Stimulated activated CD4-positive, alpha-beta T cell treated with anti-CD3 and anti-CD28 coated beads, Interleukin-15, amount 100 ng/mL, for 1 hour (primary cell): ENCODE results near the gene ABTB2.

ENCODE experiments used
- DNase-seq, 2 donors: peaks; one replicate each; pipeline ENCODE4 v3.0.0-alpha.2; 2020; ENCODE audit warnings: low read depth in 1 of 2, low spot score in 1 of 2

ABTB2 gene

DNA sequence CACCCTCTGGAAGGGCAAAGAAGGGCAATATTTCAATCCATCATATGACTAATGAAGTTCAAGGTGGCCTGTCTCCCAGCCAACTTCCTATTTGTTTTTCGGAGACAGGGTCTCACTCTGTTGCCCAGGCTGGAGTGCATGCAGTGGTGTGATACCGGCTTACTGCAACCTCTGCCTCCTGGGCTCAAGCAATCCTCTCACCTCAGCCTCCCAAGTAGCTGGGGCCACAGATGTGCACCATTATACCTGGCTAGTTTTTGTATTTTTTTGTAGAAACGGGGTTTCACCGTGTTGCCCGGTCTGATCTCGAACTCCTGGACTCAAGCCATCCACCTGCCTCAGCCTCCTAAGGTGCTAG lies 13.4 kb downstream of the ABTB2 start:
- DNase-seq, result no peak

DNA sequence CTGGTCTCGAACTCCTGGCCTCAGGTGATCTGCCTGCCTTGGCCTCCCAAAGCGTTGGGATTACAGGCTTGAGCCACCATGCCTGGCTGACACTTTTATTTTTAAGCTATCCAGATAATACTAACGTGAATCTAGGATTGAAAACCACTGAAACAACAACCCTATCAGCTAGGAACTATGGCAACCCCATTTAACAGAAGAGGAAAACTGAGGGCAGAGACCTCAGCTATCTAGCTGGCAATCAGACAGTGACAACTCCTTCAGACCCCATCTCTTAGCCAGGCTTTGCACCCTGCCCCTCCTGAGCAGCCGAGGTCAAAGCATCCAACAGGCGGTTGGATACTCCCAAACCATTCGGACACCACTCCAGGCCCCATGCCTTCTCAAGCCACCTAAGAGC lies 14.1 kb downstream of the ABTB2 start:
- DNase-seq, result no peak

DNA sequence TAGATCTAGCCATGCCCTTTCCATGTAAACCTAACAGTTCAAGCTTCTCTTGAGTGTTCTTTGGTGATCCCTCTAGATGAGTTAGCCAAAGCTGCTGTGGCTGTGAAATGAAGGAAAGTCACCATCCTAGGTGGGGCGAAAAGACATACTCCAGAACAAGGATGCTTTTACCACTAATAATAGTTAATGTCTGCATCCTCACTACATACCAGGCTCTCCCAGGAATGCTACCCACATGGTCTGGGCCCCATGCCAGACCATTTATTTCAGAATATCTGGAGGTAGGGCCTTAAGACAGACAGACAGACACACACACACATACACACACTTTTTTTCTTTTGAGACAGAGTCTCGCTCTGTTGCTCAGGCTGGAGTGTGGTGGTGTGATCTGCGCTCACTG lies 14.7 kb downstream of the ABTB2 start:
- no peak for DNase-seq

DNA sequence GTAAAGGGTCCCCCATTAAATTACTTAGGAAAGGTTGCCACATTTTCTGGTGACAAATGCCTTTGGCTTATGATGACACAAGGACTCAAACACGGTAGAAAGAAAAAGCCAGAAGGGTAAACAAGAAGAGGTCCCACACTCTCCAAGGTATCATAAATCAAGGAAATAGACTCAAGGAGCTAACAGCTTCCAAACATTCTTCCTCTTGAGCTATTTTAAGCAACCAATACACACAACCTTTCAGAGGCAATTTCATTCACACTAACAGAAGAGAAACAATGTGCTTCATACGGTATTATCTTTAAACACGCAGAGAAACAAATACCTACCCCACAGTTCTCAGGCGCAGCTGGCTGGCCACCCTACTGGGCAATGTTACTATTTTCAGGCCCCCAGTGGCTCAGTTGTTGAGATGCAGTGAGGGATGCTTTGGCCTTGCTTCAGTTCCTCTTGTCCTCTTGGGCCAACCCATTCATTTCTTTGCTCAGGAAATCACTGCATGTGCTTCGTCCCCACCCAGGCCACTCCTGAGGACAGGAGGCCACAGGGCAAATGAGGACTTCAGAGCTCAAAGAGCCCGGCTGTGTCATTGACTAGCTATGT lies 15.8 kb downstream of the ABTB2 start:
- DNase-seq, result no peak

DNA sequence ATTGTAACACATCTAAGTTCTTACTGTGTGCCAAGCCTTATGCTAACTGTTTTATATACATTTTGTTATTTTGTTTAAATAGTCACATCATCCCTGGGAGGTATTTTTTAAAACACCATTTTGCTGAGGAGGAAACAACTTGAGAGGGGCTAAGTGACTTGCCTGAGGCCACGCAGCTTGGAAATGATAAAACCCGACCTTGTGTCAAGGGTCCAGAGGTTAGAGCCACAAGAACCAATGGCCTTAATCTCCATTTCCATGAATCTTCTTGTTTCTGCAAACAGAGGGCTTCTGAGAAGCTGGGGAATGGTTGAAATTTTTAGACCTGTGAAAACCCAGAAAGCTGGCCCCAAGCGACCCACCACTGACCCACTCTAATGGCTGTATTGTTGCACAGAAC lies 16.7 kb downstream of the ABTB2 start:
- DNase-seq, result no peak

DNA sequence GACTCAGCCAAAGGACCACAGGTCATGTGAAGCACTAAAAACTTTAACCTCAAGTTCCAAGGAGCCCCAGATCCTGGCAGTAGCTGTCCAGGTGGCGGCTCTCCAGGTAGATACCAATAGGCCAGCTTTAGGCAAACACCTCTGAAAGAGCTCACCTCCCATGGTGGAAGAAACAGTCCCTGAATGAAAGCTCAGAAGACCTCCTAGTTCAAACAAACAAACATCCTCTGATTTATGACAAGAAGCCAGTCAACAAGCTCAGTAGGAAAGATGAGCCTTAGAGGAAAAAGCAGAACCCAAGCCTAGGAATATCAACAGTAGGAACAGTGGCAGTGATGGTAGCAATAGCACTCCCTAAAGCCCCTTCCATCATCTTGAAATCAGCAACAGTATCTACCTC lies 17.2 kb downstream of the ABTB2 start:
- DNase-seq, result no peak

DNA sequence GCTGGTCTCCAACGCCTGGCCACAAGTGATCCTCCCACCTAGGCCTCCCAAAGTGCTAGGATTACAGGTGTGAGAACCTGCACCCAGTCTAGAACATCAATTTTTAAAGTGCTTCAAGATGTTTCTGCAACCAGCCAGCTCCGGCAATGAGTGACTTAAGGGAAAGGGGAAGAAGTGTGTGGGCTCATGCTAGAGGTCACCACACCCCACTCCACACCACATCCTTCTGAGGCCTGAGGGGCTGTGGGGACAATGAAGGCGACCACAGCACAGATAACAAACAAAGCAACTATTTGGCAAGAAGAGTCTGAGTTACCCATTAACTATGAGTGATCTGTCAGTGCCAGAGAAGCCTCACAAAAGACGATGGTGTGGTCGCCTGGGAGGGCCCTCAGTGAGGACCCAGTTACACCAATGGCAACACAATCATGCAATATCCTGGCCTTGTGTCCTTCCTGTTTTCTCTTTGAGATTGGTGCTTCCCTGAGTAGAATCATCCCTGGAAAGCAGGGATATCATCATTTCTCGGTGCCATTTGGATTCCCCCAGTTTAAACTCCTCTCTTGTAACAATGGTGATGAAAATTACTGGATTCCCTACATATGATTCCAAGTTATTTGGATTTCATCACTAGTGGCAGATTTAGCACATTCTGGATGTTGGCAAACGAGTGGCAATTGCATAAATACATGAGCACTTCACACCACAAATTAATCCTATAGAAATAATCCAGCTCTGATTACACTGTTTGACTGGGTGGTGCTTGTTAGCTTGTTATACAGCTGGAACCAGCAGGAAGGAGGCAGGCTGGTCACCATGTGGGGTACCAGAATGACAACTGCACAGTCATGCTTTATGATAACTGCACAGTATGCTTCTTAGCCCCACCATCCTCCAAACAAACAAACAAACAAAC lies 18.4 kb downstream of the ABTB2 start:
- no peak for DNase-seq

DNA sequence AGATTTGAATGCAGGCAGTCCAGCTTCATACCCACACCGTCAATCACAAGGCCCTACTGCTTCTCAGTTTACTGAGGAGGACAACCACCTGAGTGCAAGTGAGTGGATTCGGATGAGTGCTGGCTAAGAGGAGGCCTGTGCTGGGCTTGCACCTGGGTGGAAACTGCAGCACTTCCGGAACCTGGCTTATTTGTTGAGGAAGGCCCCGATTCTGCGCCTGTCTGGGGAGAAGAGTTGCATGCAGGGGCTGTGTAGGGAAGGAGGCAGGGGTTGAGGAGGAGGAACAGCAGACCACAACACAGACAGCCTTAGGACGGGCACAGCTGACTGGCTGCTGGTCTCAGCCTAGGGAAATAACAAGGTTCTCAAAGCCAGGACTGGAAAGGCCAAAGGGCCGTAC lies 20.8 kb downstream of the ABTB2 start:
- DNase-seq, result no peak

DNA sequence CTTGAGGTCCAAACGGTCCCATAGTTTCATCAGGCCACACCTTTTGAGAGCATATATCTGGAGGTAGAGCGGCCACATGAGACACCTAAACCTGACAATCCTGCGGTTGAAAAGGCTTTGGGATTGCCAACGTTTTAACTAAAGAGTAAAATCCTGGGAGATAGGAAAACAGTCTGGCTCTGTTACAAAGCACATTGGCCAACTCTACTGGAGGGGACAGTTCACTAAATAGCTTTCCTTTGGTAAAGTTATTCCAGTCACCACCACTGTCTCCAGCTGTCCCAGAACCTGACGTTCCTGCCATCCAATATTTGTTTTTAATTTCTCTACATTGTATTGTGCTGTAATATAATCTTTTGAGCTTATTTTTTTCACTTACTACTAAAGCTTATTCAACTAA lies 22.0 kb downstream of the ABTB2 start:
- no peak for DNase-seq

DNA sequence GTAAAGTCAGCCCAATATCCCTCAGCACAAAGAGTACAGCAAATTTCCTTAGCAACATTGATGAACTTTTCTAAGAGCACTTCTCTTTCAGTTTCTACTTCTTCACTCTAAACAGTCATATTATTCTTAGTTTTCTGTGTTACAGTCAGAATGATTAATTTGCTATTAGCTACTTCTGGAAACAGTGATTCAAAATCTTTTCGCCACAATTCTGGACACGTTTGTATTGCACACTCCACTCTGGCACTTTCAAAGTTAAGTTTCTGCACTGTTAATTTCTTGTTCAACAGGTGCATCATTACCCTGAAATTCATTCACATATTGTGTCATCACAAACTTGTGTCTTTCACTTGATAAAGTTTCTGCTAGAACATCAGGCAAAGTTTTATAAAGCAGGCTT lies 22.5 kb downstream of the ABTB2 start:
- DNase-seq, result no peak

DNA sequence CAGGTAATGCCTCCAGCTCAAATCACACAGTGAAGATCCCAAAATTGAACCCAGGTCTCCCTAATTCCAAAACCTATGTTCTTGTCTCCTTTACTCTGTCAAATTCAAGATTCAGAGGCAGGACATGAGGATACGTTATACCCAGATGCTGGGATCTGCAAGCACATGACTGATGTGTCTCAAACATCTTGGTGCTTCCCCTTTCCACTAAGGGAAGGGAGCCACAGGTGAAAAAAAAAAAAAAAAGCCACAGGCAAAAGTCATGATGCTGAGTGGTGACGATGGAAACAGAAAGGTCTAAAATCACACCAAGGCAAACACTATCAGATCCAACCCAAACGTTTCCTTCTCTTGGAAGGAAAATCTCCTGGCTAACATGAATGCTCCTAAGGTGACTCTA lies 24.0 kb downstream of the ABTB2 start:
- DNase-seq, result no peak

DNA sequence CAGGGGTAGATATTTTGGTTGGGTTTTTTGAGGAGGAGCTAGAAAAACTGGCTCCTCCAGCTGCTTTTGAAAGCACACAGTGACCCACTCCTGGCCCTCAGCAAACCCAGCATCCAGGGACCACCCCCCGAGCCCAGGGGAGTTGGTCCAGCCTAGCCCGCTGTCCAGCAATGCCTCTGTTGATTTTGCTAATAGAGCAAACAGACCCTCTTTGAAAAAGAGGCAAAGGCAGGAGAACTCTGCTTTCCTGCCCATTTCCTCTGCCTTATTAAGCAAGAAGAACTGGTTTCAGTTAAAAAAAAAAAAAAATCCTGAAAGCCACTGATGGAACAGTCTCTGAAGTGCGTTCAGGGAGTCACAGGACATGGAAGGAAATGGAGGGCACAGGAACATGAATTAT lies 25.3 kb downstream of the ABTB2 start:
- DNase-seq, result no peak

DNA sequence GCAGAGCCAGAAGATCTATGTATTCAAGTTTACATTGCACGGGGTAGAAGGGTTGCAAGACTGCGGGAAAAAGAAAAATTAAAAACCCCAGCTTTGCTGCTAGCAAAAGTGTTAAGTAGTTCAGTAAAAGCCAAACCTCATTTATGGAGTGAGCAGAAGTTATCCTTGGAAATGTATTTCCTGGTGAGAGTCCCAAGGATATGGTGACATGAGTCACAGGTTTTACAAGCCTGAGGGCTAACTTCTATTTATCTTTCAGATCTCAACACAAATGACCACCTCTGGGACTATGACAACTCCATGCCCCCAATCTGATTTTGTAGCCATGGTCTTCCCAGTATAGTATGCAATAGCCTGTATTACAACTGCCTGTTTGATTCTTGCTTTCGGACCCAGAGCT lies 26.1 kb downstream of the ABTB2 start:
- no peak for DNase-seq

DNA sequence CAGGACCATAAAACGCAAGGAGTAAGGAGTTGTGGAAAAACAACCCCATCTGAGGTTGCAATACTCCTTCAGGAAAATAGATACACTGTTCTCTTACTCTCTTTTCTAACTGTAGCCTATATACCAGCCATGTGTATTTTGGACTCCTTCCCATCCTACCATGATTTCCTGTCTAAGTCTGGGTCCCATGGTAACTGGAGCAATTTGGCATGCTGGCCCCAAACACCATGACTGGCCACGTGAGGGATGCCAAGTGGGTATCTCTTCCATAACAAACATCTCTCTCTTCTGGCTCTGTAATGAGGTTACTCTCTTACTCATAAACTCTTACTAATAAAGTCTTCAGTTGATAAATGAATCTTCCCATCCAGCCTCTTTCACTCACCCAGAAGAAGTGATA lies 26.5 kb downstream of the ABTB2 start:
- DNase-seq, result no peak

DNA sequence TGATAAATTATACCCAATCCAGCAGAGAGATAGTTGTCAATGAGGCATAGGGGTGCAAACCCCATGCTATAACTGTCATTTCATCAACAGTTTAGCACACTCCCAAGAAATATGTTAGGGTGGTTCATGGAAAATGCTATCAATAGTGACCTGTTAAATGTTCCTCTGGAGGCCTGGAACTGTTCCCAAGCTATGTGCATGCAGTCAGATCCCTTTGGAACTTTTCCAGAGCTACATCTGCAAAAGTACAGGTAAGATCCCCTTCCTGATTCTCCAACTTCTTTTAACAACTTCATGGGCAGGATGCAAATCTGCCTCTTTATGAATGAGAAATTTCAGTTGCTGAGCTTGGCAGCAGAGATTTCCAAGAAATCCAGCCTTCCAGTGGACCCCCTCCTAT lies 27.2 kb downstream of the ABTB2 start:
- DNase-seq, result no peak

DNA sequence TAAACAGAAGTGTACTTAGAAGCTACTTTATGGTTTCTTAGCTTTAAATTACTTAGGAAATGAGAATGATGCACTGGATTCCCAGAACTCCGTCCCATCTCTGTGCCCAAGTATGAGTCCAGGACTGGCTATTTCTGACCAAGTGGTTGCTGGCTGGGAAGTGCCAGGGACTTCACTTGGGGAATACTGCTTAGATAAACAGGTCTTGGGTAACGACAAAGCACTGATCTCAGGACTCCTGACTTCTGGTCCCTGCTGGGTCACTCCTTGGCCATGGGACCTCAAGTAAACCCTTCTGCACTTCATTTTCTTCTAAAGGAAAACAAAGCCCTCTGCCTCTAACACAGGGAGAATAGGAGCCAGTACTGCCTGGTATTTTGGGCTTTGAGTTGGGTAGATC lies 27.9 kb downstream of the ABTB2 start:
- no peak for DNase-seq

DNA sequence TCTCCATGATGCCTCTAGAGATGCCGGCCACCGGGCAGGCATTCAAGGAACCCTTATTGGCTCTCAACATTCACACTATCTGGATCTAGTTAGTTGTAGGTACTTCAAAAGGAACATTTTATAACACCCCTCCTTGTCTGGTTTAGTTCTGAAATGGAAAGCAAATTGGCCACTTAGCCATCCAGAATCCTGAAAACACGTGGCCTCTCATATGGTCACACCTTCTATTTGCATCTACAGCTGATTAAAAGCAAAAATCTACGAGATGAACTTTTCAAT lies 29.2 kb downstream of the ABTB2 start:
- DNase-seq, result no peak

DNA sequence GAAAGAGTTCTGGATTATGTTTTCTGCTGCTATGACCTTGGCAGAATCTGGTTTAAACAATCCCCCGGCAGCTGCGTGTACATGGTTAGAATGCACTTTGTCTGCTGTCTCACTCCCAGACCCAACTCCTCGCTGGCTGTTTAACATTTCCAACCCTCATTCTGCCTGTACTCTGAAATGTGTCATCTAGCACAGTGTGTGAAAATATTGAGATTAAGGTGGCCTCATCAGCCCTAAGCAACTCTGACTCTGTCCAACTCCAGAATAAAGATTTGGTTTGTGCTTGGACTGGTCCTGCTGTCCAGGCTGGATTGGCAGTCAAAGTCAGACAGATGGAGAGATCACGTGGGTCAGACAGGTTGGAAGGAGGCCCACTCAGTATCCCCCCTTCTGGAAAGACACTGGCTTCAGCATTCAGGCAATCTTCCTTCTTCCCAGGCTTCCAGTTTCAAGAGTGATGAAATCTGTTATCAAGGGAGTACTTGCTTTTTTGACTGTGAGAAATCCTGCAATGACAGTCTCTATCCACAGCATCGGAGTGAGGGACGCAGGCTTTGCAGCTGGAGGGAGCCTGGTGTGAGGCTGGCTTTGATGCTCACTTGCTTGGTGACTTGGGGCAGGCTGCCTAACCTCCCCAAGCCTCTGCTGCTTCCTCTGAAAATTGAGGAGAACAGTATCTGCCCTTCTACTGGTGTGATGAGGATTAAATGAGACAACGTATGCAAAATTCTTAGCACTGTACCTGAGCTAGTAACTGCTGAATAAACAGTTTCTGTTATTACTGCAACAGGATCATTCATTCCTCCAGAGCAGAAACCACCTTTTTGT lies 29.8 kb downstream of the ABTB2 start:
- DNase-seq, result no peak

DNA sequence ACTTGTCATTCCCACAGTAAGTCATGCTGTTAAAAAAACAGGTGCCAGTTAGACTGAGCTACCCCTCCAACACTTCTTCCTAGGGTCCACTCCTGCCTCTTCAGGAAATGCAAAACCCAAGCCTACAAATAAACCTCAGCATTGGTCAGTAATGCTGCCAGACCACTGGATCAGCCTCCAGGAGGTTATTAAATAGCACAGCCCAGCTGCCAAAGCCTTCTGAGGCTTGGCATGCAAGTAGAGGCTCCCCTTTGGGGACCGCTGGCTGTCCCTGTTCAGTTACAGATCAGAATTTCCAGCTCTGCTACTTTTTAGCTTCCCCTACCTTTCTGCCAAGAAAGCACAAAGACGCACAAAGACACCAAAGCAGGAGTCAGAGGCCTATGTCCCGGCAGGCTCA lies 33.3 kb downstream of the ABTB2 start:
- DNase-seq, result no peak

DNA sequence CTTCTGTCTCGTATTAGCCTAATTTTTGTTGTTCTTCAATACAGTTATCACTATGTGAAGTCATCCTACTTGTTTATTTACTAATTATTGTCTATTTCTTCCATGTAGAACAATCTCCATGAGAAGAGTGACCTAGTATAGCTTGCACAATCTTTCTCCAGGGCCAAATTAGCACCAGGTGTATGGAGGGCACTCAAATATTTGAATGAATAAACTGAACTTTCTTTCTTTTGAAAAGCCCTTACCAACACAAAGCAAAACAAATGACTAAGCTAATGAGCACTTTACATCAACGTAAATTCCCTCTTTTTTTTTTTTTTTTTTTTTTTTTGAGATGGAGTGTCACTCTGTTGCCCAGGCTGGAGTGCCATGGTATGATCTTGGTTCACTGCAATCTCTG lies 34.2 kb downstream of the ABTB2 start:
- DNase-seq, result no peak

DNA sequence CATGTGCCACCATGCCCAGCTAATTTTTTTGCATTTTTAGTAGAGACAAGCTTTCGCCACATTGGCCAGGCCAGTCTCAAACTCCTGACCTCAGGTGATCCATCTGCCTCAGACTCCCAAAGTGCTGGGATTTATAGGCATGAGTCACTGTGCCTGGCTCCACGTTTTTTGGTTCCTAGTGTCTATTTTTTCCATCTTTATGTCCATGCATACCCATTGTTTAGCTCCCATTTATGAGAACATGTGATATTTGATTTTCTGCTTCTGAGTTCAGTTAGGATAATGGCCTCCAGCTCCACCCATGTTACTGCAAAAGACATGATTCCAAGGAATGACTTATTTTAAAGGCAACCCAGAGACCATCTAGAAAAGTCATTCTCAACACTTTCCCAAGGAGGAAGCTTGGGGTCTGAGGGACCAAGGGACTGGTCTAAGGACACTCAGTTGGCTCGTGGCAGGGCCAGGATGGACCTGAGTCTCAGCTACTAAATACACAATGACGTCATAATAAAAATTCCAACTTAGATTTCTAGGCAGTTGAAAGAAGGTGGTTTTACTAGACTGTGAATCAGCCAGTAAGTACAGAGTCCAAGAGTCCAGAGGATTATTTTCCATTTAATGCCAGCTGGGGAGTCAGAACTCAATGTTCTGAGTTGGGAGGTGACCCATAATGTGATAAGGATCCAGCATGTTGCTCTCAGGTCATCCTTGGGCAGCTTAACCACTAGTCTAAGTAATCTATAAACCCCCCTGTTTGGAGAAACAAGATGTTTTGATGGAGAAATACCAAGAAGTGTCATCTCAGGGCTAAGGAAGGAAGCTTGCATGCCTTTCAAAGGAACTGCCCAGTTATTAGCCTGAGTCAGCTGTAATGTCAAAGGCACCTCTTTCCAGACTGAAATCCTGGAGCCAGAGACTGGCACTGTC lies 39.4 kb downstream of the ABTB2 start:
- no peak for DNase-seq
